SK-N-SH treated with all-trans-retinoic acid at 6 μM for 48 hours (cell line): ENCODE measurements around the gene RPP25L.

ENCODE experiments used
- ATAC-seq: fragments of 200-7000 bp; cut with Tn5 transposase; 3 replicates; pipeline ENCODE4 v1.9.1; 2020; ENCODE audit warnings: mild to moderate bottlenecking, moderate library complexity
- ARNTL ChIP-seq: fragments of 450-650 bp; formaldehyde crosslinking; IDR thresholded peaks from 2 replicates; pipeline ENCODE4 v1.5.0; 2020; ENCODE audit warnings: low read depth, mild to moderate bottlenecking, moderate library complexity, borderline replicate concordance
- CSDC2 ChIP-seq: fragments of 250-450 bp; sonication (Bioruptor Pico); IDR thresholded peaks from 2 replicates; pipeline ENCODE4 v1.5.0; 2020; ENCODE audit warnings: mild to moderate bottlenecking, moderate library complexity
- ESRRG ChIP-seq: fragments of 250-450 bp; sonication (Bioruptor Pico); IDR thresholded peaks from 2 replicates; pipeline ENCODE4 v1.6.1; 2021; ENCODE audit warnings: mild to moderate bottlenecking
- GLIS3 ChIP-seq: fragments of 250-450 bp; sonication (Bioruptor Pico); IDR thresholded peaks from 2 replicates; pipeline ENCODE4 v1.5.0; 2020; ENCODE audit warnings: mild to moderate bottlenecking, moderate library complexity
- ISL1 ChIP-seq: fragments of 250-450 bp; sonication (Bioruptor Pico); IDR thresholded peaks from 2 replicates; pipeline ENCODE4 v2.1.2; 2022; ENCODE audit warnings: mild to moderate bottlenecking, moderate library complexity
- OSR1 ChIP-seq: fragments of 250-450 bp; sonication (Bioruptor Pico); IDR thresholded peaks from 2 replicates; pipeline ENCODE4 v1.8.0; 2022; ENCODE audit warnings: moderate library complexity, mild to moderate bottlenecking, inconsistent platforms
- PPARA ChIP-seq: fragments of 250-450 bp; sonication (Bioruptor Pico); IDR thresholded peaks from 2 replicates; pipeline ENCODE4 v1.5.0; 2020; ENCODE audit warnings: mild to moderate bottlenecking, borderline replicate concordance
- RARB ChIP-seq: fragments of 250-450 bp; sonication (Bioruptor Pico); IDR thresholded peaks from 2 replicates; pipeline ENCODE4 v1.8.0; 2021; ENCODE audit warnings: mild to moderate bottlenecking, moderate library complexity
- SNAI2 ChIP-seq: fragments of 250-450 bp; sonication (Bioruptor Pico); IDR thresholded peaks from 2 replicates; pipeline ENCODE4 v1.5.0; 2020; ENCODE audit warnings: mild to moderate bottlenecking, moderate library complexity
- TCF4 ChIP-seq: fragments of 250-450 bp; sonication (Bioruptor Pico); IDR thresholded peaks from 2 replicates; pipeline ENCODE4 v1.8.0; 2021; ENCODE audit warnings: mild to moderate bottlenecking, moderate library complexity, borderline replicate concordance
- TOX ChIP-seq: fragments of 250-450 bp; sonication (Bioruptor Pico); IDR thresholded peaks from 2 replicates; pipeline ENCODE4 v1.8.0; 2021; ENCODE audit warnings: mild to moderate bottlenecking, moderate library complexity, borderline replicate concordance
- ZFP3 ChIP-seq: fragments of 250-450 bp; sonication (Bioruptor Pico); IDR thresholded peaks from 2 replicates; pipeline ENCODE4 v1.5.0; 2020; ENCODE audit warnings: mild to moderate bottlenecking, moderate library complexity
- ZNF565 ChIP-seq: fragments of 450-650 bp; formaldehyde crosslinking; conservative IDR thresholded peaks from 2 replicates; pipeline ENCODE4 v1.5.0; 2020; ENCODE audit warnings: low read depth, mild to moderate bottlenecking, moderate library complexity
- ZNF70 ChIP-seq: fragments of 450-650 bp; formaldehyde crosslinking; IDR thresholded peaks from 2 replicates; pipeline ENCODE4 v1.5.0; 2020; ENCODE audit warnings: mild to moderate bottlenecking, moderate library complexity
- TF ChIP-seq, protein P1 (sequence below): fragments of 250-450 bp; sonication (Bioruptor Pico); IDR thresholded peaks from 2 replicates; pipeline ENCODE4 v1.5.1; 2021; ENCODE audit warnings: mild to moderate bottlenecking, moderate library complexity
- TF ChIP-seq, protein P2 (sequence below): fragments of 250-450 bp; sonication (Bioruptor Pico); IDR thresholded peaks from 2 replicates; pipeline ENCODE4 v1.8.0; 2021; ENCODE audit warnings: low read depth, mild to moderate bottlenecking, moderate library complexity, borderline replicate concordance
- TF ChIP-seq, protein P3 (sequence below): fragments of 250-450 bp; sonication (Bioruptor Pico); IDR thresholded peaks from 2 replicates; pipeline ENCODE4 v1.8.0; 2020; ENCODE audit warnings: mild to moderate bottlenecking, moderate library complexity, borderline replicate concordance
- TF ChIP-seq, protein P4 (sequence below): fragments of 250-450 bp; sonication (Bioruptor Pico); IDR thresholded peaks from 2 replicates; pipeline ENCODE4 v1.5.1; 2020; ENCODE audit warnings: low read depth, mild to moderate bottlenecking, moderate library complexity
- TF ChIP-seq, protein P5 (sequence below): fragments of 250-450 bp; sonication (Bioruptor Pico); IDR thresholded peaks from 2 replicates; pipeline ENCODE4 v1.5.0; 2020; ENCODE audit warnings: mild to moderate bottlenecking, moderate library complexity

RPP25L gene

DNA sequence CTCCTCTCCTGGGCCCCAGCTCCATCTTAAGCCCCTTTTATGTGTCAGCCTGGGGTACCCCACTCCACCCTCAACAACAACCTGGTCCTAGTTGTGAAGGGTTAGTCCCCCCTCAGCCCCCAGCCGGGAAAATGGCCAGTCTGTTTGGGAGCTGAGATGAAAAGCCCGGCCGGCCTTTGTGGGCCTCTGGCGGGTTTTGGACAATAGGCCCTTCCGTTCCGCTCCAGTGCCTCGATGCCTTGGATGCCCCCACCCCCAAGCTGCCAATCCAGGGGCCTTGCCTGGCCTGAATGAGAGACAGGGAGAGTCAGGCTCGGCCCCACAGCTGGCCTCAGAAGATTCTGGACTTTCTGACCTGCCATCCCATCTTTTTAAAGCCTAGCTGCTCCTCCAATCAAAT is 31.5 kb downstream of the RPP25L start:
- ATAC-seq = no peak
- TF ChIP-seq ZFP3 (CRISPR knock-in tag) (no peak), TOX (CRISPR knock-in tag) (no peak), OSR1 (CRISPR knock-in tag) (no peak), ESRRG (CRISPR knock-in tag) (no peak), RARB (CRISPR knock-in tag) (no peak), ZNF70 (CRISPR knock-in tag) (no peak)
- TF ChIP-seq, protein P1, sequence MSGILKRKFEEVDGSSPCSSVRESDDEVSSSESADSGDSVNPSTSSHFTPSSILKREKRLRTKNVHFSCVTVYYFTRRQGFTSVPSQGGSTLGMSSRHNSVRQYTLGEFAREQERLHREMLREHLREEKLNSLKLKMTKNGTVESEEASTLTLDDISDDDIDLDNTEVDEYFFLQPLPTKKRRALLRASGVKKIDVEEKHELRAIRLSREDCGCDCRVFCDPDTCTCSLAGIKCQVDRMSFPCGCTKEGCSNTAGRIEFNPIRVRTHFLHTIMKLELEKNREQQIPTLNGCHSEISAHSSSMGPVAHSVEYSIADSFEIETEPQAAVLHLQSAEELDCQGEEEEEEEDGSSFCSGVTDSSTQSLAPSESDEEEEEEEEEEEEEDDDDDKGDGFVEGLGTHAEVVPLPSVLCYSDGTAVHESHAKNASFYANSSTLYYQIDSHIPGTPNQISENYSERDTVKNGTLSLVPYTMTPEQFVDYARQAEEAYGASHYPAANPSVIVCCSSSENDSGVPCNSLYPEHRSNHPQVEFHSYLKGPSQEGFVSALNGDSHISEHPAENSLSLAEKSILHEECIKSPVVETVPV = no peak
- TF ChIP-seq, protein P2, sequence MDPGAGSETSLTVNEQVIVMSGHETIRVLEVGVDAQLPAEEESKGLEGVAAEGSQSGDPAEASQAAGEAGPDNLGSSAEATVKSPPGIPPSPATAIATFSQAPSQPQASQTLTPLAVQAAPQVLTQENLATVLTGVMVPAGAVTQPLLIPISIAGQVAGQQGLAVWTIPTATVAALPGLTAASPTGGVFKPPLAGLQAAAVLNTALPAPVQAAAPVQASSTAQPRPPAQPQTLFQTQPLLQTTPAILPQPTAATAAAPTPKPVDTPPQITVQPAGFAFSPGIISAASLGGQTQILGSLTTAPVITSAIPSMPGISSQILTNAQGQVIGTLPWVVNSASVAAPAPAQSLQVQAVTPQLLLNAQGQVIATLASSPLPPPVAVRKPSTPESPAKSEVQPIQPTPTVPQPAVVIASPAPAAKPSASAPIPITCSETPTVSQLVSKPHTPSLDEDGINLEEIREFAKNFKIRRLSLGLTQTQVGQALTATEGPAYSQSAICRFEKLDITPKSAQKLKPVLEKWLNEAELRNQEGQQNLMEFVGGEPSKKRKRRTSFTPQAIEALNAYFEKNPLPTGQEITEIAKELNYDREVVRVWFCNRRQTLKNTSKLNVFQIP (CRISPR knock-in tag) = no peak
- TF ChIP-seq, protein P3, sequence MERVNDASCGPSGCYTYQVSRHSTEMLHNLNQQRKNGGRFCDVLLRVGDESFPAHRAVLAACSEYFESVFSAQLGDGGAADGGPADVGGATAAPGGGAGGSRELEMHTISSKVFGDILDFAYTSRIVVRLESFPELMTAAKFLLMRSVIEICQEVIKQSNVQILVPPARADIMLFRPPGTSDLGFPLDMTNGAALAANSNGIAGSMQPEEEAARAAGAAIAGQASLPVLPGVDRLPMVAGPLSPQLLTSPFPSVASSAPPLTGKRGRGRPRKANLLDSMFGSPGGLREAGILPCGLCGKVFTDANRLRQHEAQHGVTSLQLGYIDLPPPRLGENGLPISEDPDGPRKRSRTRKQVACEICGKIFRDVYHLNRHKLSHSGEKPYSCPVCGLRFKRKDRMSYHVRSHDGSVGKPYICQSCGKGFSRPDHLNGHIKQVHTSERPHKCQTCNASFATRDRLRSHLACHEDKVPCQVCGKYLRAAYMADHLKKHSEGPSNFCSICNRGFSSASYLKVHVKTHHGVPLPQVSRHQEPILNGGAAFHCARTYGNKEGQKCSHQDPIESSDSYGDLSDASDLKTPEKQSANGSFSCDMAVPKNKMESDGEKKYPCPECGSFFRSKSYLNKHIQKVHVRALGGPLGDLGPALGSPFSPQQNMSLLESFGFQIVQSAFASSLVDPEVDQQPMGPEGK (CRISPR knock-in tag) = no peak
- TF ChIP-seq, protein P4, sequence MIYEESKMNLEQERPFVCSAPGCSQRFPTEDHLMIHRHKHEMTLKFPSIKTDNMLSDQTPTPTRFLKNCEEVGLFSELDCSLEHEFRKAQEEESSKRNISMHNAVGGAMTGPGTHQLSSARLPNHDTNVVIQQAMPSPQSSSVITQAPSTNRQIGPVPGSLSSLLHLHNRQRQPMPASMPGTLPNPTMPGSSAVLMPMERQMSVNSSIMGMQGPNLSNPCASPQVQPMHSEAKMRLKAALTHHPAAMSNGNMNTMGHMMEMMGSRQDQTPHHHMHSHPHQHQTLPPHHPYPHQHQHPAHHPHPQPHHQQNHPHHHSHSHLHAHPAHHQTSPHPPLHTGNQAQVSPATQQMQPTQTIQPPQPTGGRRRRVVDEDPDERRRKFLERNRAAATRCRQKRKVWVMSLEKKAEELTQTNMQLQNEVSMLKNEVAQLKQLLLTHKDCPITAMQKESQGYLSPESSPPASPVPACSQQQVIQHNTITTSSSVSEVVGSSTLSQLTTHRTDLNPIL (CRISPR knock-in tag) = no peak
- TF ChIP-seq, protein P5, sequence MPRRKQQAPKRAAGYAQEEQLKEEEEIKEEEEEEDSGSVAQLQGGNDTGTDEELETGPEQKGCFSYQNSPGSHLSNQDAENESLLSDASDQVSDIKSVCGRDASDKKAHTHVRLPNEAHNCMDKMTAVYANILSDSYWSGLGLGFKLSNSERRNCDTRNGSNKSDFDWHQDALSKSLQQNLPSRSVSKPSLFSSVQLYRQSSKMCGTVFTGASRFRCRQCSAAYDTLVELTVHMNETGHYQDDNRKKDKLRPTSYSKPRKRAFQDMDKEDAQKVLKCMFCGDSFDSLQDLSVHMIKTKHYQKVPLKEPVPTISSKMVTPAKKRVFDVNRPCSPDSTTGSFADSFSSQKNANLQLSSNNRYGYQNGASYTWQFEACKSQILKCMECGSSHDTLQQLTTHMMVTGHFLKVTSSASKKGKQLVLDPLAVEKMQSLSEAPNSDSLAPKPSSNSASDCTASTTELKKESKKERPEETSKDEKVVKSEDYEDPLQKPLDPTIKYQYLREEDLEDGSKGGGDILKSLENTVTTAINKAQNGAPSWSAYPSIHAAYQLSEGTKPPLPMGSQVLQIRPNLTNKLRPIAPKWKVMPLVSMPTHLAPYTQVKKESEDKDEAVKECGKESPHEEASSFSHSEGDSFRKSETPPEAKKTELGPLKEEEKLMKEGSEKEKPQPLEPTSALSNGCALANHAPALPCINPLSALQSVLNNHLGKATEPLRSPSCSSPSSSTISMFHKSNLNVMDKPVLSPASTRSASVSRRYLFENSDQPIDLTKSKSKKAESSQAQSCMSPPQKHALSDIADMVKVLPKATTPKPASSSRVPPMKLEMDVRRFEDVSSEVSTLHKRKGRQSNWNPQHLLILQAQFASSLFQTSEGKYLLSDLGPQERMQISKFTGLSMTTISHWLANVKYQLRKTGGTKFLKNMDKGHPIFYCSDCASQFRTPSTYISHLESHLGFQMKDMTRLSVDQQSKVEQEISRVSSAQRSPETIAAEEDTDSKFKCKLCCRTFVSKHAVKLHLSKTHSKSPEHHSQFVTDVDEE (CRISPR knock-in tag) = no peak

DNA sequence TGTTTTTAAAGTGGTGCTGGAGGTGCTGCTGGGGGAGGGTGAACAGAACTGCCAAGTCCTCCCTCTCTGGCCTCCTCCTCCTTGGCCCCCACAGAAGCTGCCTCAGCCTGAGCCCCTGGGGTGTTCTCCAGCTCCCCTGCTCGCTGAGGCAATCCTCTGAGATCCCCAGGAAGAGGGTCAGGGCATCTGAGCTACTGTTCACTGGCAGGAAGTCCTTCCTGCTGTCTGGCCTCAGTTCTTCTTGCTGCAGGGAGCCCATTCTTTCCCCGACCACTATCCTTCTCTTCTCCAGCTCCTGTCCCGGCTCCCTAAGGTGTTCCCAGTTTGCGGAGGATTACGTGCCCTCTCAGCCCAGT is 32.1 kb downstream of the RPP25L start:
- ATAC-seq = no peak
- TF ChIP-seq ZFP3 (CRISPR knock-in tag) = no peak
- TF ChIP-seq GLIS3 (CRISPR knock-in tag) = no peak
- TF ChIP-seq, protein P3 (CRISPR knock-in tag) = no peak
- no peak for TF ChIP-seq TCF4 (CRISPR knock-in tag)
- TF ChIP-seq PPARA (CRISPR knock-in tag) = no peak
- TF ChIP-seq RARB (CRISPR knock-in tag) = no peak
- TF ChIP-seq, protein P2 (CRISPR knock-in tag) = no peak
- no peak for TF ChIP-seq ZNF565 (CRISPR knock-in tag)
- no peak for TF ChIP-seq ARNTL
- TF ChIP-seq, protein P5 (CRISPR knock-in tag) = no peak
- TF ChIP-seq SNAI2 = no peak
- TF ChIP-seq ISL1 (CRISPR knock-in tag) = no peak
- no peak for TF ChIP-seq ZNF70 (CRISPR knock-in tag)
- TF ChIP-seq, protein P1 = no peak
- TF ChIP-seq TOX (CRISPR knock-in tag) = no peak
- TF ChIP-seq CSDC2 = no peak
- TF ChIP-seq, protein P4 (CRISPR knock-in tag) = no peak
- TF ChIP-seq OSR1 (CRISPR knock-in tag) = no peak
- TF ChIP-seq, all 23 proteins: peak for 0
